ENCODE results near the gene ASB4. TPM values are rescaled to one million over a fixed set of nuclear protein-coding genes. Genes with fewer than 3 reads are reported as not detected.

Gene ASB4
- total and polyA plus RNA-seq, 2 donors (not counting 3 experiments of a cell fraction or from before 2014, with no cell fraction given) = not detected

DNA sequence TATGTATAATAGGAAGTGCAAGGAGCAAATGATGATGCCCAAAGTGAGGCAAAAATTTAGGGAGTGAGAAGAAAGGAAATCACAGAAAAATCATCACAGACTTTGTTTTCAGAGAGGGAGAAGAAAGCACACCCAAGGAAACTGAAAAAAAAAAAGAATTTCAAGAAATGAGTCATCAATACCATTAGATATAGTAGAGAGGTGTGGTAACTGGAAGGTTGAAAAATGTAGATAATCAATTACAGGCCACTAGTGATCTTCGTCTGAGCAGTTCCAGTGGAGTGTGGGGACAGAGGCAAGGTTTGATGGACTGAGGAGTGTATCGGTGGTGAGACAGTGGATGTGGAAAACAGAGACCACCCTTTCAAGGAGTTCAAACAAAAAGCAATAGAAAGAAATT lies 31.7 kb downstream of the ASB4 start:
- ChIA-PET POLR2A (no interaction called here), CTCF (interaction anchor here (12.2 kb wide), 1 partner anchor 172 kb away, joined by 788 read pairs; no protein-coding TSS in a partner anchor)
- DNase-seq (ENCODE audit: low read depth, low spot score) (no peak), FAIRE-seq (no peak)
- intact Hi-C loops (cut with micrococcal nuclease) = no loop called here
- no peaks in the 10 kb centered on the region for H4K20me1 ChIP-seq (replicated peaks; ENCODE audit: control insufficient read depth, extremely low read depth, insufficient read depth, low read length)
- no peak for TF ChIP-seq FOS (IDR thresholded peaks at IDR 0.05; ENCODE audit: borderline replicate concordance, insufficient read depth, low read length)
- TF ChIP-seq, protein P1, sequence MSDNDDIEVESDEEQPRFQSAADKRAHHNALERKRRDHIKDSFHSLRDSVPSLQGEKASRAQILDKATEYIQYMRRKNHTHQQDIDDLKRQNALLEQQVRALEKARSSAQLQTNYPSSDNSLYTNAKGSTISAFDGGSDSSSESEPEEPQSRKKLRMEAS (IDR thresholded peaks at IDR 0.05; ENCODE audit: insufficient read depth, insufficient read length) = no peak
- H3K4me1 ChIP-seq (ENCODE audit: control insufficient read depth, extremely low read depth, insufficient read depth, low read length) = no peaks in the 10 kb centered on the region
- H2AFZ ChIP-seq (ENCODE audit: low read depth, low read length) = no peak overlapping the region
- H3K36me3 ChIP-seq (ENCODE audit: control insufficient read depth in 2 of 2, extremely low read depth in 1 of 2, insufficient read depth in 2 of 2, low read length in 2 of 2) = no peaks in the 10 kb centered on the region
- no peak overlapping the region for H3K4me2 ChIP-seq (ENCODE audit: insufficient read depth, low read length)
- no peaks in the 10 kb centered on the region for H3K9me1 ChIP-seq (replicated peaks; ENCODE audit: control insufficient read depth, extremely low read depth, insufficient read depth, low read length)
- H3K9me3 ChIP-seq (replicated peaks; ENCODE audit: control insufficient read depth, insufficient read depth, low read length) = no peaks in the 10 kb centered on the region
- H3K4me3 ChIP-seq (replicated peaks in 1 of 3; ENCODE audit: insufficient read depth in 1 of 3, low read depth in 1 of 3, low read length in 3 of 3) = no peak overlapping the region
- no peaks in the 10 kb centered on the region for H3K79me2 ChIP-seq (ENCODE audit: control insufficient read depth, insufficient read depth, low read length)
- BruUV-seq (replicated peaks) = no TSS peak
- no peak overlapping the region for H3K27ac ChIP-seq (ENCODE audit: insufficient read depth, low read depth, low read length)
- dilution Hi-C loops (cut with MboI; ENCODE audit: extremely low pct_ligation_motif_present, low sequenced_read_pairs) = no loop called here
- no peak overlapping the region for H3K9ac ChIP-seq (replicated peaks; ENCODE audit: extremely low read depth, insufficient read depth, low read length)
- peaks cover 13 to 18% of the 10 kb centered on the region in 2 experiments for H3K27me3 ChIP-seq (ENCODE audit: control insufficient read depth in 2 of 2, insufficient read depth in 2 of 2, low read length in 2 of 2)

DNA sequence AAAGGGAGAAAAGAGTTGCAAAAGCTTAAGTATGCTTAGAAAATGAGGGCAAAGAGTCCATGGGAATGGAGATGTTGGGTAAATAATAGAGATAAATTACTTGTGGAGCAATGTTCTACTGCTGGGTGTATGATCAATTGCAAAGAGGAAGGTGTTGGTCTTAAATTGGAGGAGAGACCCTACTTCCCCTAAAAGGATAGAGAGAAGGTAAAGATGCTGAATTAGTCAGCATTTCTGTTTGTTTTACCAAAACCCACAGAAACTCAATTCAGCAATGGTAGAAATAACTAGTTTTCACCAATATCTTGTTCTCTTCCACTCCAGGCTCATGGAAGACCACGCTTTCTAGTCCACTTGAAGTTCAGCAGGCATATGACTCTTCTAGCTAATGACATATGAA lies 32.1 kb downstream of the ASB4 start:
- ChIA-PET CTCF (interaction anchor here (12.2 kb wide), 1 partner anchor 171 kb away, joined by 788 read pairs; no protein-coding TSS in a partner anchor), POLR2A (no interaction called here)
- no peak overlapping the region for H3K27ac ChIP-seq (ENCODE audit: insufficient read depth, low read depth, low read length)
- no peak overlapping the region for H2AFZ ChIP-seq (ENCODE audit: low read depth, low read length)
- no peaks in the 10 kb centered on the region for H3K4me1 ChIP-seq (ENCODE audit: control insufficient read depth, extremely low read depth, insufficient read depth, low read length)
- no peak overlapping the region for H3K9ac ChIP-seq (replicated peaks; ENCODE audit: extremely low read depth, insufficient read depth, low read length)
- TF ChIP-seq GATA2 (IDR thresholded peaks at IDR 0.05; ENCODE audit: insufficient read depth, insufficient read length, low read depth, low read length) (no peak), POLR2AphosphoS5 (IDR thresholded peaks at IDR 0.05; ENCODE audit: insufficient read depth, low read depth, low read length) (no peak), POLR2A (IDR thresholded peaks at IDR 0.05; ENCODE audit: low read depth, low read length) (no peak), FOS (IDR thresholded peaks at IDR 0.05; ENCODE audit: borderline replicate concordance, insufficient read depth, low read length) (no peak), JUN (IDR thresholded peaks at IDR 0.05; ENCODE audit: borderline replicate concordance, insufficient read depth, insufficient read length, low read depth) (no peak), MYC (IDR thresholded peaks at IDR 0.05; ENCODE audit: low read depth, low read length) (no peak), EZH2 (IDR thresholded peaks at IDR 0.05; ENCODE audit: borderline replicate concordance, low read depth, low read length, severe bottlenecking) (no peak)
- TF ChIP-seq, protein P1 (IDR thresholded peaks at IDR 0.05; ENCODE audit: insufficient read depth, insufficient read length) = no peak
- TF ChIP-seq, protein P2, sequence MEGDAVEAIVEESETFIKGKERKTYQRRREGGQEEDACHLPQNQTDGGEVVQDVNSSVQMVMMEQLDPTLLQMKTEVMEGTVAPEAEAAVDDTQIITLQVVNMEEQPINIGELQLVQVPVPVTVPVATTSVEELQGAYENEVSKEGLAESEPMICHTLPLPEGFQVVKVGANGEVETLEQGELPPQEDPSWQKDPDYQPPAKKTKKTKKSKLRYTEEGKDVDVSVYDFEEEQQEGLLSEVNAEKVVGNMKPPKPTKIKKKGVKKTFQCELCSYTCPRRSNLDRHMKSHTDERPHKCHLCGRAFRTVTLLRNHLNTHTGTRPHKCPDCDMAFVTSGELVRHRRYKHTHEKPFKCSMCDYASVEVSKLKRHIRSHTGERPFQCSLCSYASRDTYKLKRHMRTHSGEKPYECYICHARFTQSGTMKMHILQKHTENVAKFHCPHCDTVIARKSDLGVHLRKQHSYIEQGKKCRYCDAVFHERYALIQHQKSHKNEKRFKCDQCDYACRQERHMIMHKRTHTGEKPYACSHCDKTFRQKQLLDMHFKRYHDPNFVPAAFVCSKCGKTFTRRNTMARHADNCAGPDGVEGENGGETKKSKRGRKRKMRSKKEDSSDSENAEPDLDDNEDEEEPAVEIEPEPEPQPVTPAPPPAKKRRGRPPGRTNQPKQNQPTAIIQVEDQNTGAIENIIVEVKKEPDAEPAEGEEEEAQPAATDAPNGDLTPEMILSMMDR (IDR thresholded peaks at IDR 0.05; ENCODE audit: extremely low read depth in 1 of 2, insufficient read depth in 1 of 2, low read depth in 1 of 2, low read length in 2 of 2) = no peak
- BruUV-seq (replicated peaks) = no TSS peak
- intact Hi-C loops (cut with micrococcal nuclease) = no loop called here
- no peaks in the 10 kb centered on the region for H3K36me3 ChIP-seq (ENCODE audit: control insufficient read depth in 2 of 2, extremely low read depth in 1 of 2, insufficient read depth in 2 of 2, low read length in 2 of 2)
- no peak for FAIRE-seq
- peaks cover 10 to 18% of the 10 kb centered on the region in 2 experiments for H3K27me3 ChIP-seq (ENCODE audit: control insufficient read depth in 2 of 2, insufficient read depth in 2 of 2, low read length in 2 of 2)
- H3K79me2 ChIP-seq (ENCODE audit: control insufficient read depth, insufficient read depth, low read length) = no peaks in the 10 kb centered on the region
- H3K9me1 ChIP-seq (replicated peaks; ENCODE audit: control insufficient read depth, extremely low read depth, insufficient read depth, low read length) = no peaks in the 10 kb centered on the region
- no peak overlapping the region for H3K4me3 ChIP-seq (replicated peaks in 1 of 3; ENCODE audit: insufficient read depth in 1 of 3, low read depth in 1 of 3, low read length in 3 of 3)
- DNase-seq (ENCODE audit: low read depth, low spot score) = no peak
- no peaks in the 10 kb centered on the region for H4K20me1 ChIP-seq (replicated peaks; ENCODE audit: control insufficient read depth, extremely low read depth, insufficient read depth, low read length)
- no peaks in the 10 kb centered on the region for H3K9me3 ChIP-seq (replicated peaks; ENCODE audit: control insufficient read depth, insufficient read depth, low read length)
- dilution Hi-C loops (cut with MboI; ENCODE audit: extremely low pct_ligation_motif_present, low sequenced_read_pairs) = no loop called here
- H3K4me2 ChIP-seq (ENCODE audit: insufficient read depth, low read length) = no peak overlapping the region

Data from endothelial cell of umbilical vein (primary cell).